Liver (tissue), 9 donors: ENCODE results near the gene BPI. TPM values are rescaled to one million over a fixed set of nuclear protein-coding genes. Genes with fewer than 3 reads are reported as not detected.
A peak's percentile ranks its signal among the peaks of the same experiment; 100 is the strongest.

Experiments
- DNase-seq: peaks from one replicate; pipeline ENCODE4 v3.0.0-alpha.2; 2017; ENCODE audit warnings: low spot score
- H3K27ac ChIP-seq, 2 donors: one replicate each; pipeline ENCODE4 v1.7.0; 2013; ENCODE audit warnings: inconsistent platforms in 2 of 2, low read length in 2 of 2, control low read depth in 1 of 2, low read depth in 1 of 2, mild to moderate bottlenecking in 1 of 2
- H3K27me3 ChIP-seq, 4 donors: one replicate each; pipeline versions ENCODE4 v1.6.1 to v1.7.0; 2013; ENCODE audit warnings: low read length in 3 of 4, inconsistent platforms in 1 of 4, mild to moderate bottlenecking in 1 of 4, moderate library complexity in 1 of 4; ENCODE audit not compliant: control insufficient read depth in 4 of 4, insufficient read depth in 4 of 4
- H3K36me3 ChIP-seq, 4 donors: one replicate each; pipeline versions ENCODE4 v1.6.1 to v1.7.0; 2013; ENCODE audit warnings: low read length in 3 of 4, mild to moderate bottlenecking in 3 of 4, low read depth in 1 of 4, moderate library complexity in 1 of 4; ENCODE audit not compliant: control insufficient read depth in 4 of 4, insufficient read depth in 3 of 4
- H3K4me1 ChIP-seq, 4 donors: one replicate each; pipeline versions ENCODE4 v1.6.1 to v1.7.0; 2013; ENCODE audit warnings: low read length in 3 of 4, mild to moderate bottlenecking in 3 of 4, moderate library complexity in 1 of 4; ENCODE audit not compliant: control insufficient read depth in 4 of 4, insufficient read depth in 4 of 4
- H3K4me3 ChIP-seq, 3 donors: one replicate each; pipeline versions ENCODE4 v1.6.1 to v1.7.0; 2013; ENCODE audit warnings: low read length in 3 of 3, control low read depth in 1 of 3, low read depth in 1 of 3, mild to moderate bottlenecking in 1 of 3
- H3K9ac ChIP-seq, 2 donors: one replicate each; pipeline ENCODE4 v1.7.0; 2013; ENCODE audit warnings: low read length in 2 of 2, mild to moderate bottlenecking in 2 of 2, moderate library complexity in 2 of 2, control low read depth in 1 of 2, low read depth in 1 of 2
- H3K9me3 ChIP-seq, 4 donors: one replicate each; pipeline versions ENCODE4 v1.6.1 to v1.7.0; 2013; ENCODE audit warnings: low read length in 3 of 4; ENCODE audit not compliant: control insufficient read depth in 4 of 4
- EGR1 ChIP-seq, 2 donors: IDR thresholded peaks; 2 replicates each; pipeline ENCODE4 v1.6.1; 2016 to 2018; ENCODE audit warnings: antibody characterized with exemption in 2 of 2, low read depth in 2 of 2
- FOXA1 ChIP-seq: IDR thresholded peaks from 2 replicates; pipeline ENCODE4 v1.6.1; 2016; ENCODE audit warnings: antibody characterized with exemption
- FOXA2 ChIP-seq: IDR thresholded peaks from 2 replicates; pipeline ENCODE4 v1.6.1; 2016; ENCODE audit warnings: antibody characterized with exemption
- GABPA ChIP-seq, 2 donors: IDR thresholded peaks in 1 of 2; conservative IDR thresholded peaks in 1 of 2; 2 replicates each; pipeline ENCODE4 v1.6.1; 2016; ENCODE audit warnings: antibody characterized with exemption in 2 of 2, mild to moderate bottlenecking in 1 of 2, moderate library complexity in 1 of 2
- HNF4A ChIP-seq, 2 donors: conservative IDR thresholded peaks; 2 replicates each; pipeline ENCODE4 v1.6.1; 2016; ENCODE audit warnings: antibody characterized with exemption in 2 of 2, mild to moderate bottlenecking in 2 of 2
- HNF4G ChIP-seq: IDR thresholded peaks from 2 replicates; pipeline ENCODE4 v1.6.1; 2016; ENCODE audit warnings: antibody characterized with exemption
- NR2F2 ChIP-seq: IDR thresholded peaks from 2 replicates; pipeline ENCODE4 v1.6.1; 2016; ENCODE audit warnings: antibody characterized with exemption
- RAD21 ChIP-seq, 2 donors: IDR thresholded peaks; 2 replicates each; pipeline ENCODE4 v1.6.1; 2016; ENCODE audit warnings: antibody characterized with exemption in 2 of 2, mild to moderate bottlenecking in 2 of 2
- RXRA ChIP-seq, 2 donors: IDR thresholded peaks; 2 replicates each; pipeline ENCODE4 v1.6.1; 2017 to 2018; ENCODE audit warnings: antibody characterized with exemption in 2 of 2, mild to moderate bottlenecking in 1 of 2
- SP1 ChIP-seq: IDR thresholded peaks from 2 replicates; pipeline ENCODE4 v1.6.1; 2018; ENCODE audit warnings: antibody characterized with exemption, mild to moderate bottlenecking
- TAF1 ChIP-seq: conservative IDR thresholded peaks from 2 replicates; pipeline ENCODE4 v1.6.1; 2016; ENCODE audit warnings: antibody characterized with exemption, mild to moderate bottlenecking
- YY1 ChIP-seq: IDR thresholded peaks from 2 replicates; pipeline ENCODE4 v1.6.1; 2016; ENCODE audit warnings: antibody characterized with exemption, mild to moderate bottlenecking
- WGBS: extraction: QIAGEN DNeasy Blood & Tissue Kit; methylation state at CpG from one replicate; pipeline ENCODE4 v1.1.7; 2013; 5-methylcytosine and 5-hydroxymethylcytosine counted together
- polyA plus RNA-seq, 2 donors: library from polyadenylated mRNA; stranded (reverse) in 1 of 2; unstranded in 1 of 2; fragments of 200-250 nt in 1 of 2; fragments of >200 nt in 1 of 2; fragmentation: Nextera tagmentation in 1 of 2; extraction: Ambion mirVana in 1 of 2; gene quantifications; one replicate each; pipeline versions ENCODE4 v1.2.1 to v1.2.3, GENCODE V29; 2013 to 2015
- total RNA-seq, 2 donors: library from RNA; depleted of rRNA; stranded (reverse); fragments of >200 nt; gene quantifications; one replicate each; pipeline ENCODE4 v1.2.3, GENCODE V29; 2014
- TF ChIP-seq, protein P1 (sequence below): IDR thresholded peaks from 2 replicates; pipeline ENCODE4 v1.6.1; 2016; ENCODE audit warnings: antibody characterized with exemption, mild to moderate bottlenecking
- TF ChIP-seq, protein P2 (sequence below): IDR thresholded peaks from 2 replicates; pipeline ENCODE4 v1.6.1; 2016; ENCODE audit warnings: antibody characterized with exemption
- TF ChIP-seq, protein P3 (sequence below): IDR thresholded peaks from 2 replicates; pipeline ENCODE4 v1.6.1; 2016; ENCODE audit warnings: antibody characterized with exemption
- TF ChIP-seq, protein P4 (sequence below): fragments of 150-350 bp; IDR thresholded peaks from 2 replicates; pipeline ENCODE4 v1.5.1; 2017; ENCODE audit warnings: improper control_type of control experiment, low read depth, low read length; ENCODE audit not compliant: missing input control
- donor health status: healthy.
- donor health status: healthy.
- donor health status: healthy.
- donor health status: healthy.
- donor health status: healthy.

BPI gene
- total and polyA plus RNA-seq, 4 donors = 0.08 to 10.3 (median 0.37) TPM; not detected in 1

DNA sequence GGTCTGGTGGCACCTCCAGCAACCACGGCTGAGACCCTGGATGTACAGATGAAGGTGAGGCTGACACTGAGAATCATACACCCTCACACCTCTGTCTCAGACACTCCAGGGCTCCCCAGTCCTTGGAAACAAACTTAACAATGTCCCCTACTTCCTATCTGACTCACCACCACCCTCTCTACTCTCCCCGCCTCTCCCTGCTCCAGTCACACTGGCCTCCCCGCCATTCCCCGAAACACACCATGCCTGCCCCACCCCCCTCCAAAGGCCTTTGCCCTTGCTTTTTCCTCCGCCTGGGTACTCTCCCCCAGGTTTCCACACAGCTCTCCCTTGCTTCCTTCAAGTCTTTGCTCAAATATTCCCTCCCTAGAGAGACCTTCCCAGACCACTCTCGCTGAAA, 16.3 kb downstream of the BPI start:
- TF ChIP-seq, protein P1, sequence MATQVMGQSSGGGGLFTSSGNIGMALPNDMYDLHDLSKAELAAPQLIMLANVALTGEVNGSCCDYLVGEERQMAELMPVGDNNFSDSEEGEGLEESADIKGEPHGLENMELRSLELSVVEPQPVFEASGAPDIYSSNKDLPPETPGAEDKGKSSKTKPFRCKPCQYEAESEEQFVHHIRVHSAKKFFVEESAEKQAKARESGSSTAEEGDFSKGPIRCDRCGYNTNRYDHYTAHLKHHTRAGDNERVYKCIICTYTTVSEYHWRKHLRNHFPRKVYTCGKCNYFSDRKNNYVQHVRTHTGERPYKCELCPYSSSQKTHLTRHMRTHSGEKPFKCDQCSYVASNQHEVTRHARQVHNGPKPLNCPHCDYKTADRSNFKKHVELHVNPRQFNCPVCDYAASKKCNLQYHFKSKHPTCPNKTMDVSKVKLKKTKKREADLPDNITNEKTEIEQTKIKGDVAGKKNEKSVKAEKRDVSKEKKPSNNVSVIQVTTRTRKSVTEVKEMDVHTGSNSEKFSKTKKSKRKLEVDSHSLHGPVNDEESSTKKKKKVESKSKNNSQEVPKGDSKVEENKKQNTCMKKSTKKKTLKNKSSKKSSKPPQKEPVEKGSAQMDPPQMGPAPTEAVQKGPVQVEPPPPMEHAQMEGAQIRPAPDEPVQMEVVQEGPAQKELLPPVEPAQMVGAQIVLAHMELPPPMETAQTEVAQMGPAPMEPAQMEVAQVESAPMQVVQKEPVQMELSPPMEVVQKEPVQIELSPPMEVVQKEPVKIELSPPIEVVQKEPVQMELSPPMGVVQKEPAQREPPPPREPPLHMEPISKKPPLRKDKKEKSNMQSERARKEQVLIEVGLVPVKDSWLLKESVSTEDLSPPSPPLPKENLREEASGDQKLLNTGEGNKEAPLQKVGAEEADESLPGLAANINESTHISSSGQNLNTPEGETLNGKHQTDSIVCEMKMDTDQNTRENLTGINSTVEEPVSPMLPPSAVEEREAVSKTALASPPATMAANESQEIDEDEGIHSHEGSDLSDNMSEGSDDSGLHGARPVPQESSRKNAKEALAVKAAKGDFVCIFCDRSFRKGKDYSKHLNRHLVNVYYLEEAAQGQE = no peak
- no peak for TF ChIP-seq YY1
- TF ChIP-seq NR2F2 = no peak
- TF ChIP-seq HNF4A (conservative IDR thresholded peaks at IDR 0.05) = no peak
- no peak for TF ChIP-seq EGR1 (IDR thresholded peaks at IDR 0.05; ENCODE audit: low read depth in 2 of 2)
- TF ChIP-seq, protein P2, sequence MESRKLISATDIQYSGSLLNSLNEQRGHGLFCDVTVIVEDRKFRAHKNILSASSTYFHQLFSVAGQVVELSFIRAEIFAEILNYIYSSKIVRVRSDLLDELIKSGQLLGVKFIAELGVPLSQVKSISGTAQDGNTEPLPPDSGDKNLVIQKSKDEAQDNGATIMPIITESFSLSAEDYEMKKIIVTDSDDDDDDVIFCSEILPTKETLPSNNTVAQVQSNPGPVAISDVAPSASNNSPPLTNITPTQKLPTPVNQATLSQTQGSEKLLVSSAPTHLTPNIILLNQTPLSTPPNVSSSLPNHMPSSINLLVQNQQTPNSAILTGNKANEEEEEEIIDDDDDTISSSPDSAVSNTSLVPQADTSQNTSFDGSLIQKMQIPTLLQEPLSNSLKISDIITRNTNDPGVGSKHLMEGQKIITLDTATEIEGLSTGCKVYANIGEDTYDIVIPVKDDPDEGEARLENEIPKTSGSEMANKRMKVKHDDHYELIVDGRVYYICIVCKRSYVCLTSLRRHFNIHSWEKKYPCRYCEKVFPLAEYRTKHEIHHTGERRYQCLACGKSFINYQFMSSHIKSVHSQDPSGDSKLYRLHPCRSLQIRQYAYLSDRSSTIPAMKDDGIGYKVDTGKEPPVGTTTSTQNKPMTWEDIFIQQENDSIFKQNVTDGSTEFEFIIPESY = no peak
- H3K9ac ChIP-seq = no peak overlapping the region
- H3K27me3 ChIP-seq = no peaks in the 10 kb centered on the region
- no peak overlapping the region for H3K4me3 ChIP-seq
- H3K27ac ChIP-seq = no peak overlapping the region
- H3K4me1 ChIP-seq = no peaks in the 10 kb centered on the region
- no peaks in the 10 kb centered on the region for H3K36me3 ChIP-seq
- H3K9me3 ChIP-seq = no peaks in the 10 kb centered on the region
- no peak for DNase-seq
- WGBS = 53% methylated on average over 6 of the region's 6 CpGs

DNA sequence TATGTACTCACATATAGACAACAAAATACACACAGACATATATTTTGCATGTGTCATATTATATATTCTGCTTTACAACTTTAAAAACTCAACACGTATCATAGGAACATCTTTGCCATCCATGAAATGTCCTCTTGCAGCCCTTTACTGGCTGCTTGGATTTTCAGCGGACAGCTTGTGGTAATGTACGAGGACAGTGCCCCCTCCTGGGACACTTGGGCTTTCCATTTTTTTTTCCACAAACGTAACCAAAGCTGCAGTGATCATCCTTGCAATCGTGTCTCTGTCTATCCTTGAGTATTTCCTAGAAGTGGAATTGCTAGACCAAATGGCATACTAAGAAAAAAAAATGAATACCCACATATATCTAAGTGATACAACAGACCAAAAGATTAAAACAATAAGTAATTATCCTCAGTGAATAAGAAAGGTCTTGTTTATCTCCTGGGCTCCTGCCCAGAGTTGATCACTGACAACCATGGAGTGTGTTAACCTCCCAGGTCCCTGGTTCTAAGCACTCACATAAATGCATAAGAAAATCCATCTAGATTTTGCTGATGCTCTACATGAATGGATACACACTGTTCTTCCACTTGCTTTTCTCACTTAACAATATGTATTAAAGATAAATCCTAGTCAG, 18.1 kb downstream of the BPI start:
- H3K27me3 ChIP-seq = no peaks in the 10 kb centered on the region
- TF ChIP-seq, protein P3, sequence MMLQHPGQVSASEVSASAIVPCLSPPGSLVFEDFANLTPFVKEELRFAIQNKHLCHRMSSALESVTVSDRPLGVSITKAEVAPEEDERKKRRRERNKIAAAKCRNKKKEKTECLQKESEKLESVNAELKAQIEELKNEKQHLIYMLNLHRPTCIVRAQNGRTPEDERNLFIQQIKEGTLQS = no peak
- TF ChIP-seq SP1 = no peak
- peak; percentile 86 to 87 for TF ChIP-seq RAD21 (IDR thresholded peaks at IDR 0.05)
- TF ChIP-seq RXRA (IDR thresholded peaks at IDR 0.05) = no peak
- no peak for TF ChIP-seq TAF1
- no peak for TF ChIP-seq HNF4A (conservative IDR thresholded peaks at IDR 0.05)
- TF ChIP-seq FOXA1 = no peak
- no peak for TF ChIP-seq GABPA (IDR thresholded peaks at IDR 0.05 in 1 of 2, conservative IDR thresholded peaks at IDR 0.05 in 1 of 2)
- TF ChIP-seq, protein P4, sequence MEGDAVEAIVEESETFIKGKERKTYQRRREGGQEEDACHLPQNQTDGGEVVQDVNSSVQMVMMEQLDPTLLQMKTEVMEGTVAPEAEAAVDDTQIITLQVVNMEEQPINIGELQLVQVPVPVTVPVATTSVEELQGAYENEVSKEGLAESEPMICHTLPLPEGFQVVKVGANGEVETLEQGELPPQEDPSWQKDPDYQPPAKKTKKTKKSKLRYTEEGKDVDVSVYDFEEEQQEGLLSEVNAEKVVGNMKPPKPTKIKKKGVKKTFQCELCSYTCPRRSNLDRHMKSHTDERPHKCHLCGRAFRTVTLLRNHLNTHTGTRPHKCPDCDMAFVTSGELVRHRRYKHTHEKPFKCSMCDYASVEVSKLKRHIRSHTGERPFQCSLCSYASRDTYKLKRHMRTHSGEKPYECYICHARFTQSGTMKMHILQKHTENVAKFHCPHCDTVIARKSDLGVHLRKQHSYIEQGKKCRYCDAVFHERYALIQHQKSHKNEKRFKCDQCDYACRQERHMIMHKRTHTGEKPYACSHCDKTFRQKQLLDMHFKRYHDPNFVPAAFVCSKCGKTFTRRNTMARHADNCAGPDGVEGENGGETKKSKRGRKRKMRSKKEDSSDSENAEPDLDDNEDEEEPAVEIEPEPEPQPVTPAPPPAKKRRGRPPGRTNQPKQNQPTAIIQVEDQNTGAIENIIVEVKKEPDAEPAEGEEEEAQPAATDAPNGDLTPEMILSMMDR = peak; percentile 59
- no peak for TF ChIP-seq FOXA2
- TF ChIP-seq HNF4G = no peak
- TF ChIP-seq, protein P2 = no peak
- no peak for TF ChIP-seq NR2F2
- H3K36me3 ChIP-seq = no peaks in the 10 kb centered on the region
- H3K9ac ChIP-seq = no peak overlapping the region
- H3K4me1 ChIP-seq = no peaks in the 10 kb centered on the region
- H3K4me3 ChIP-seq = no peak overlapping the region
- no peak for DNase-seq
- 4% methylated on average over 5 of the region's 5 CpGs for WGBS
- no peaks in the 10 kb centered on the region for H3K9me3 ChIP-seq
- H3K27ac ChIP-seq = no peak overlapping the region
